Caco-2 (cell line): ENCODE data around the gene RAD51B. TPM values are rescaled to one million over a fixed set of nuclear protein-coding genes. Genes with fewer than 3 reads are reported as not detected.
A peak's percentile ranks its signal among the peaks of the same experiment; 100 is the strongest.

Experiments
- BruUV-seq: library from RNA; stranded (reverse); fragments of 400-500 nt; replicated peaks from 2 replicates; lab custom pipeline; 2021; lab: Mats Ljungman, UMichigan
- CTCF ChIA-PET: fragments of 300-600 bp; sonication (Branson Sonifier 250); formaldehyde crosslinking; loops from one replicate; lab custom pipeline; 2022; ENCODE audit warnings: antibody characterized with exemption; lab: Charles Lee
- POLR2A ChIA-PET: fragments of 300-600 bp; sonication (Branson Sonifier 250); formaldehyde crosslinking; loops from one replicate; lab custom pipeline; 2022; ENCODE audit warnings: antibody characterized with exemption; lab: Charles Lee
- DNase-seq, 2 experiments: peaks; one replicate each; pipeline versions ENCODE4 v3.0.0 to v3.0.0-alpha.2; 2020 to 2022
- H3K27me3 ChIP-seq: replicated peaks from 2 replicates; pipeline ENCODE4 v1.6.0; 2011; ENCODE audit warnings: low read length; ENCODE audit not compliant: control insufficient read depth, insufficient read depth
- H3K36me3 ChIP-seq: 2 replicates; pipeline ENCODE4 v1.5.1; 2011; ENCODE audit warnings: low read length; ENCODE audit not compliant: control insufficient read depth, insufficient read depth
- H3K4me1 ChIP-seq: fragments of 250-450 bp; sonication (Bioruptor Pico); 2 replicates; pipeline ENCODE4 v1.5.1; 2020; ENCODE audit warnings: mild to moderate bottlenecking
- H3K4me3 ChIP-seq: 2 replicates; pipeline ENCODE4 v1.5.1; 2011; ENCODE audit warnings: low read depth, mild to moderate bottlenecking, control low read depth, low read length
- H3K9me3 ChIP-seq: fragments of 250-450 bp; sonication (Bioruptor Pico); 2 replicates; pipeline ENCODE4 v1.5.1; 2020; ENCODE audit warnings: mild to moderate bottlenecking, moderate library complexity
- H3K27ac Mint-ChIP-seq: one replicate; pipeline ENCODE4 v1.8.0; 2022; ENCODE audit warnings: mixed read lengths; ENCODE audit not compliant: unreplicated experiment
- H3K27me3 Mint-ChIP-seq: one replicate; pipeline ENCODE4 v1.8.0; 2022; ENCODE audit warnings: mixed read lengths; ENCODE audit not compliant: insufficient read depth, unreplicated experiment
- H3K36me3 Mint-ChIP-seq: one replicate; pipeline ENCODE4 v1.8.0; 2022; ENCODE audit warnings: mild to moderate bottlenecking, mixed read lengths; ENCODE audit not compliant: insufficient read depth, unreplicated experiment
- H3K4me1 Mint-ChIP-seq: one replicate; pipeline ENCODE4 v1.8.0; 2022; ENCODE audit warnings: low read depth, mixed read lengths; ENCODE audit not compliant: unreplicated experiment
- H3K4me3 Mint-ChIP-seq: one replicate; pipeline ENCODE4 v1.8.0; 2022; ENCODE audit warnings: mild to moderate bottlenecking, moderate library complexity, mixed read lengths; ENCODE audit not compliant: unreplicated experiment
- H3K9me3 Mint-ChIP-seq: one replicate; pipeline ENCODE4 v1.8.0; 2022; ENCODE audit warnings: mixed read lengths; ENCODE audit not compliant: unreplicated experiment
- intact Hi-C: fragments of 100-400 bp; cut with micrococcal nuclease; formaldehyde crosslinking; loops from one replicate; pipeline ENCODE4 v1.10.0; 2022; ENCODE audit not compliant: unreplicated experiment
- total RNA-seq: library from RNA; stranded (reverse); gene quantifications from 2 replicates; pipeline ENCODE4 v1.2.3, GENCODE V29; 2022
- TF ChIP-seq, protein P1 (sequence below), 2 experiments: fragments of 200-600 bp in 1 of 2; IDR thresholded peaks; 1 replicate in 1 of 2; 2 replicates in 1 of 2; pipeline versions ENCODE4 v1.5.1 to v1.8.0; 2011 to 2022; ENCODE audit warnings: antibody characterized with exemption in 1 of 2, control low read depth in 1 of 2, inconsistent platforms in 1 of 2, low read depth in 1 of 2, low read length in 1 of 2, mild to moderate bottlenecking in 1 of 2, moderate library complexity in 1 of 2; ENCODE audit not compliant: insufficient read depth in 1 of 2, severe bottlenecking in 1 of 2, unreplicated experiment in 1 of 2

RAD51B gene
- total RNA-seq, 1 experiment from 2014 or later, result 16.7 TPM

GRCh38 chr14:68039593-68039992, 220.0 kb downstream of the RAD51B start:
- H3K27me3 Mint-ChIP-seq, result no peaks in the 10 kb centered on the region
- no TSS peak for BruUV-seq
- Histone ChIP-seq H3K9me3 (no peaks in the 10 kb centered on the region), H3K4me1 (peaks cover 10% of the 10 kb centered on the region), H3K36me3 (no peaks in the 10 kb centered on the region), H3K4me3 (no peak overlapping the region), H3K27me3 (no peaks in the 10 kb centered on the region)
- ChIA-PET CTCF (no interaction called here), POLR2A (no interaction called here)
- H3K4me3 Mint-ChIP-seq, result no peak overlapping the region
- peaks cover 8% of the 10 kb centered on the region for H3K4me1 Mint-ChIP-seq
- no peak for DNase-seq
- H3K9me3 Mint-ChIP-seq, result no peaks in the 10 kb centered on the region
- intact Hi-C loops, result no loop called here
- no peak overlapping the region for H3K27ac Mint-ChIP-seq
- TF ChIP-seq, protein P1, sequence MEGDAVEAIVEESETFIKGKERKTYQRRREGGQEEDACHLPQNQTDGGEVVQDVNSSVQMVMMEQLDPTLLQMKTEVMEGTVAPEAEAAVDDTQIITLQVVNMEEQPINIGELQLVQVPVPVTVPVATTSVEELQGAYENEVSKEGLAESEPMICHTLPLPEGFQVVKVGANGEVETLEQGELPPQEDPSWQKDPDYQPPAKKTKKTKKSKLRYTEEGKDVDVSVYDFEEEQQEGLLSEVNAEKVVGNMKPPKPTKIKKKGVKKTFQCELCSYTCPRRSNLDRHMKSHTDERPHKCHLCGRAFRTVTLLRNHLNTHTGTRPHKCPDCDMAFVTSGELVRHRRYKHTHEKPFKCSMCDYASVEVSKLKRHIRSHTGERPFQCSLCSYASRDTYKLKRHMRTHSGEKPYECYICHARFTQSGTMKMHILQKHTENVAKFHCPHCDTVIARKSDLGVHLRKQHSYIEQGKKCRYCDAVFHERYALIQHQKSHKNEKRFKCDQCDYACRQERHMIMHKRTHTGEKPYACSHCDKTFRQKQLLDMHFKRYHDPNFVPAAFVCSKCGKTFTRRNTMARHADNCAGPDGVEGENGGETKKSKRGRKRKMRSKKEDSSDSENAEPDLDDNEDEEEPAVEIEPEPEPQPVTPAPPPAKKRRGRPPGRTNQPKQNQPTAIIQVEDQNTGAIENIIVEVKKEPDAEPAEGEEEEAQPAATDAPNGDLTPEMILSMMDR (IDR thresholded peaks at IDR 0.05; ENCODE audit: insufficient read depth in 1 of 2, low read depth in 1 of 2, low read length in 1 of 2, severe bottlenecking in 1 of 2, unreplicated experiment in 1 of 2), result no peak
- peaks cover 3% of the 10 kb centered on the region for H3K36me3 Mint-ChIP-seq

DNA sequence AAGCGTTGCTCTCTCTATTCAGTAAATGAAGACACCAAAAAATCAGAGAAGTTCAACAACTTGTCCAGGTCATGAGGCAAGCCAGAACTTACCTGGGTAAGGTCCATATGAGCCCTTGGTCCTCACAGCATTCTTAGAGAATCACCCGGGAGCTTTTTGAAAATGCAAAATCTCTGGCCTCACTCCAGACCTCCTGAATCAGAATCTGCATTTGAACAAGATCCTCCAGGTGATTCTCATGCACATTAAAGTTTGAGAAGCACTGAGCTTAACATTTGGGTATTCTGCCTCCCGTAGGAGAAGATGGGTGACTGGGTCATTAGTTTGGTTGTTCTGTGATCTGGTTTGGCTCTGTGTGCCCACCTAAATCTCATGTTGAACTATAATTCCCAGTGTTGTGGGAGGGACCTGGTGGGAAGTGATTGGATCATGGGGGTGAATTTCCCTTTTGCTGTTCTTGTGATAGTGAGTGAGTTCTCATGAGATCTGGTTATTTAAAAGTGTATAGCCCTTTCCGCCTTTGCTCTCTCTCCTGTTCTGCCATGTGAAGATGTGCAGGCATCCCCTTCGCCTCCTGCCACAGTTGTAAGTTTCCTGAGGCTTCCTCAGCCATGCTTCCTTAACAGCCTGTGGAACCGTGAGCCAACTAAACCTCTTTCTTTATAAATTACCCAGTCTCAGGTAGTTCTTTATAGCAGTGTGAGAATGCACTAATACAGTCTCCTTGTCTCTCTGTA, 221.2 kb downstream of the RAD51B start:
- no TSS peak for BruUV-seq
- no peak for DNase-seq
- no peaks in the 10 kb centered on the region for H3K9me3 ChIP-seq
- TF ChIP-seq, protein P1 (IDR thresholded peaks at IDR 0.05; ENCODE audit: insufficient read depth in 1 of 2, low read depth in 1 of 2, low read length in 1 of 2, severe bottlenecking in 1 of 2, unreplicated experiment in 1 of 2), result no peak
- H3K4me1 Mint-ChIP-seq, result peaks cover 8% of the 10 kb centered on the region
- POLR2A ChIA-PET, result no interaction called here
- H3K27me3 Mint-ChIP-seq, result no peaks in the 10 kb centered on the region
- H3K4me3 Mint-ChIP-seq, result no peak overlapping the region
- intact Hi-C loops, result no loop called here
- peaks cover 6% of the 10 kb centered on the region for H3K36me3 Mint-ChIP-seq
- H3K27ac Mint-ChIP-seq, result no peak overlapping the region
- H3K36me3 ChIP-seq, result no peaks in the 10 kb centered on the region
- H3K27me3 ChIP-seq, result no peaks in the 10 kb centered on the region
- H3K4me3 ChIP-seq, result no peak overlapping the region
- CTCF ChIA-PET, result no interaction called here
- no peaks in the 10 kb centered on the region for H3K9me3 Mint-ChIP-seq
- peaks cover 10% of the 10 kb centered on the region for H3K4me1 ChIP-seq

DNA sequence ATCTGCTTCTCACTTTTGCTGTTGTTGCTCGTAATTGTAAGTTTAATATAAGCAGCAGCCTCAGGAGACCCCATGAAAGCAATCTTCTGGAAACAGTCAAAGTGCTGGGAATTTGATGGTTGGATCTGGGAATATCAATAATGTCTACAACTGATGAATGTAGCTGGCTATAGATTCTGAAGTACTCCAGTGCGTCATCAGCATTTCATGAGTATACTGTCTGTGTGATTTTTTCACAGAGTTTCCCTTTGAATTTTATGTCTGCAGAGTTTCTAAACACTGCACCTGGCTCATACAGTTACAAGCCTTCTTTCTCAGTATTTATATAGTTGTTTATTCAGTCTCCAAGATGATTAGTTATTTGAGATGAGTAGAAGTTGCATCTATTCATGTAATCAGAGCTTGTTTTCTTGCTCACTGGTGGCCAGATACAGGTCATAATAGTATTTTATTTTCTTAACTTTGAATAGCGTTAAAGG, 222.3 kb downstream of the RAD51B start:
- Mint-ChIP-seq H3K36me3 (peaks cover 6% of the 10 kb centered on the region), H3K4me3 (no peak overlapping the region), H3K27me3 (no peaks in the 10 kb centered on the region), H3K9me3 (no peaks in the 10 kb centered on the region), H3K27ac (peak overlapping the region; percentile 55), H3K4me1 (peaks cover 8% of the 10 kb centered on the region)
- ChIA-PET CTCF (no interaction called here), POLR2A (interaction anchor here (0.5 kb wide), 1 partner anchor 751 kb away, joined by 7 read pairs; the partner anchor contains the start of gene ZFP36L1)
- no peak for DNase-seq
- H3K4me3 ChIP-seq, result no peak overlapping the region
- peaks cover 10% of the 10 kb centered on the region for H3K4me1 ChIP-seq
- H3K9me3 ChIP-seq, result no peaks in the 10 kb centered on the region
- H3K27me3 ChIP-seq, result no peaks in the 10 kb centered on the region
- intact Hi-C loops, result no loop called here
- no TSS peak for BruUV-seq
- TF ChIP-seq, protein P1 (IDR thresholded peaks at IDR 0.05; ENCODE audit: insufficient read depth in 1 of 2, low read depth in 1 of 2, low read length in 1 of 2, severe bottlenecking in 1 of 2, unreplicated experiment in 1 of 2), result no peak
- no peaks in the 10 kb centered on the region for H3K36me3 ChIP-seq
